HG03457 (cell line): ENCODE results near the gene NAALADL2.
"Not testable (repeated sequence)": the region's sequence is repeated elsewhere in the genome, so short reads cannot be mapped to it uniquely, and the experiment has no call there.

Source experiments
- ATAC-seq: cut with Tn5 transposase; IDR thresholded peaks from one replicate; pipeline ENCODE4 v1.9.1; 2021; ENCODE audit warnings: moderate number of reproducible peaks; ENCODE audit not compliant: unreplicated experiment

NAALADL2 gene

DNA sequence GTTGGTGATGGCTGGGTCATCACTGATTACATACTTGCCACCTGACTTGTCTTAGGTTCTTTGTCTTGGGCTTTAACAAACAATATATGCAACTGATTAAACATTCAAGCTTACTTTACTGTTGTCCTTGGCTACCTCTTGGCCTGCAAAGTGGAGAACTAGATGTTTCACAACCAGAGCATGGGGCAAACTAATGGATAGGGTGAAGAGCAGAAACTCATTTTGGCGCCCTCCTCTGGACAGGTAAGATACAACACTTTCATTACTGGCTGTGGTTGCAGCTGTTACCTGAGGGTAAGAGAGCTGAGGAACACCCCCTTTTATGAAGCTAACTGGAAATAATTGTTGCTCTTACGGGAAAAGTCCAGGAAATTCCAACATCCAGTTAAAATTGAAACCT lies 262.1 kb downstream of the NAALADL2 start:
- no peak for ATAC-seq

DNA sequence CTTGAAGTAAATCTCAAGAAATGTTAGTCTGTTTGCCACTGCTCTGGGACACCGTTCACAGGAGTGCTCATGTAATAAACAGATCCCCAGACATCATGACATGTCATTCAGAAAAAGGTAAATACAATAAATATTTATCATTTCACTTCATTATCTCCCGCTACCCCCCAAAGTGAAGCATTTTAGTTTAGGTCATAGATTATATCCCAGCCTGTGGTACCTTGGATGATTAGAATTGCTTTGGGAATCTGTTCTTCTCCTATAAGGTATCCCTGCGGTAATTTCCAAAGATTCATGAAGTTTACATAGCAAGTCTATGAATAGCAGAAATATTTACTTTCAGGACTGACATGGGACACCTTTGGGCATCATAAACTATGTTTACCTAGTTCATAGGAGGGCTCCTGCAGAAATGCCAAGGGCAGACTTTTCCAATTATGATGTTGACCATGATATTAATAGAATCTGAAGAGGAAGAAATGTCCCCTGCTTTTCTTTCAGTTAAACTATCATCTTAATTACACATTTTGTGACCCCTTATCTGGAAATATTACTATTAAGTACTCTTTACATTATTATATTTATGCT lies 268.0 kb downstream of the NAALADL2 start:
- ATAC-seq, result no peak

DNA sequence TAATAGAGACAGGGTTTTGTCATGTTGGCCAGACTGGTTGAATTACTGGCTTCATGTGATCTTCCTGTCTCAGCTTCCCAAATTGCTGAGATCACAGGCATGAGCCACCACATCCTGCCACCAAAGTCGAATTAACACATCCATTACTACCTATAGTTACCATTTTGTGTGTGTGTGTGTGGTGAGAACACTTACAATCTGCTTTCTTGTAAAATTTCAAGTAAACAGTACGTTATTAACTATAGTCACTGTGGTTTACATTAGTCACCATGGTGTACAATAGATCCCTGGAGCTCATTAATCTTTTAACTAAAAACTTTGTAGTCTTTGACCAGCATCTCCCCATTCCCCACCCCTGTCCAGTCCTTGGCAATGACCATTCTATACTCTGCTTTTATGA lies 270.0 kb downstream of the NAALADL2 start:
- ATAC-seq, result no peak

GRCh38 chr3:175129571-175129970 lies 270.4 kb downstream of the NAALADL2 start:
- ATAC-seq, result no peak

GRCh38 chr3:175131866-175132265 lies 272.7 kb downstream of the NAALADL2 start:
- ATAC-seq, result not testable (repeated sequence)

DNA sequence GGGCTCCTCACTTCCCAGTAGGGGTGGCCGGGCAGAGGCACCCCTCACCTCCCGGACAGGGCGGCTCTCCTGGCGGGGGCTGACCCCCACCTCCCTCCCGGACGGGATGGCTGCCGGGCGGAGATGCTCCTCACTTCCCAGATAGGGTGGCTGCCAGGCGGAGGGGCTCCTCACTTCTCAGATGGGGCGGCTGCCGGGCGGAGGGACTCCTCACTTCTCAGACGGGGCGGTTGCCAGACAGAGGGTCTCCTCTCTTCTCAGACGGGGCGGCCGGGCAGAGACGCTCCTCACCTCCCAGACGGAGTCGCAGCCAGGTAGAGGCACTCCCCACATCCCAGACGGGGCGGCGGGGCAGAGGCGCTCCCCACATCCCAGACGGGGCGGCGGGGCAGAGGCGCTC lies 273.6 kb downstream of the NAALADL2 start:
- not testable (repeated sequence) for ATAC-seq

GRCh38 chr3:175144368-175144767 lies 285.2 kb downstream of the NAALADL2 start:
- ATAC-seq, result no peak

DNA sequence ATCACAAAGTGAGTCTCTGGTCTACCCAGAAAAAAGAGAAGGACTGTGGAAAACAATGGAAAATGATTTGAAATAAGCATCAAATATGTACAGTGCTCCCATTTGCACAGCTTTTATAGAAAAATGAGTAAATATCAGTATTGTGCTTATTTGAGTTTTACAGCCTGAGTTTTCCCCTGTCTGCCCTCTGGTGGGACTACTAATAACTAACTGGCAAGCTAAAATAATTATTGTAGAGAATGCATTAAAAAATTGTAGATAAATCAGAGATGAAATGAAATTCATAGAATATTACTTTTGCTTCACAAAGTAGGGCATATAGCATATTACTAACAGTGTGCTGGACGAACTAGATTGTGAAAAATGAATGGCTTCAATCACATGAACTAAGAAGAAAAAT lies 287.1 kb downstream of the NAALADL2 start:
- no peak for ATAC-seq

GRCh38 chr3:175149675-175150074 lies 290.5 kb downstream of the NAALADL2 start:
- peak; percentile 56 for ATAC-seq

DNA sequence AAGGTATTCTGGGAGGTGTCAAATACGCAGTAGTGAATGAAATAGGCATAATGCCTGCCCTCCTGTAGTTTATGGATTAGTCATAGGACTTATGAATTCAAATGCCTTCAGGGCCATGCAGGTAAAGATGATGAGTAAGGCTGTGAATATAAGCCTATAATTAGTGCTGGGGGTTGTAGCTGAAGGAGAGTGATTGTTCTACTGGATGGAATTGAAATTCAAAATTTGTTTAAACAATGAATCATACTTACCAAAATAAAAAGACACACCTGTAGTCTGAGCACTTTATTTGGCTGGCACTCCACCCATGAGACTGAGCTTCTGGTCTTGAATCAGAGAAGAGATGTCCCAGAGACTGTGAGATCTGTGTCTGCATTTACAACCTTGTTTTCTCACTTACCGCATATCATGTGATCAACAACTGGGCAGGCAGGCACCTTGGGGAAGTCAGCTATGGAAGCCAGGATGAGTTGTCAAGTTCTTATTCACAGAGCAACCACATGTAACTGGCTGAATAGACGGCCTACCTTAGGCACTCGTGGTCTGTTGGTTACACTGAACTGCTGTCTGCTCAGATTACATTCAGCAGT lies 291.8 kb downstream of the NAALADL2 start:
- no peak for ATAC-seq

- no peak for ATAC-seq
Observed at GRCh38 chr3:175153595-175153994, 294.5 kb downstream of the NAALADL2 start.

- ATAC-seq, result no peak
Observed at GRCh38 chr3:175155172-175155571, 296.0 kb downstream of the NAALADL2 start.

- no peak for ATAC-seq
Observed at GRCh38 chr3:175159202-175159601, 300.1 kb downstream of the NAALADL2 start.

DNA sequence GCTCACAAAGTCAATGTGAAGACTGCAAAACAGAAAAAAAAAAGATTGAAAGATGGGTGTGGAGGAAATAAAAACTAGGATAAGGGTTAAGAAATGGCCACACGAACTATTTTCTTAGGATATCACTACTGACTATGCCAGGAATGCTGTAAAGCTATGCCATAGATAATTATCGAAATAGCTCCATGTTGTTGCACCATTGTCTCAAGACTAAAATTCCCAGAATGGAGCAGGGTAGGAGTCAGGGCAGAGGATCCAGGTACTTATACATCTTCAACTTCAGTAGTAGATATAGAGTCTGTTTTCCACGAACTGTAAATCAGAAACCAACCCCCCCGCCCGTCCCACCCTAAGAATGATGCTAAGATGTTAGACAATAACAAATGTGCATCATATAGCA lies 302.2 kb downstream of the NAALADL2 start:
- ATAC-seq, result no peak

DNA sequence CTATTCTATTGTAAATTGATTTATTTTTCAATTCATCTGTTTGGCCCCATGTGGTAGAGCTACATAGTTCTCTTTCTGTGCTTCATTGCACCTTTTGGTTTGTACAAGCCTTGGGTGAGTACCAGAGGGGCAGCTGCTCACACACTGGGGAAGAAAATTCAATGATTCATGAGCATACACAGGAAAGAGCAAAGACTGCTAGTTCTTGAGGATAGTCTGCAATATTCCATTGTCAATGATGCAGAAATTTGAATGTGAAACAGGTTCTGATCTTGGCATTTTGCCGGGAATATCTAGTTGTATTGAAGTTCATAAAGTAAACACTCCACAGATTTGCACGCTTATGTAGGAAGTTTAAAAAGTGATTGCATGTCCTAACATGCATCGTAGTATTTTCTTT lies 304.6 kb downstream of the NAALADL2 start:
- ATAC-seq, result no peak

DNA sequence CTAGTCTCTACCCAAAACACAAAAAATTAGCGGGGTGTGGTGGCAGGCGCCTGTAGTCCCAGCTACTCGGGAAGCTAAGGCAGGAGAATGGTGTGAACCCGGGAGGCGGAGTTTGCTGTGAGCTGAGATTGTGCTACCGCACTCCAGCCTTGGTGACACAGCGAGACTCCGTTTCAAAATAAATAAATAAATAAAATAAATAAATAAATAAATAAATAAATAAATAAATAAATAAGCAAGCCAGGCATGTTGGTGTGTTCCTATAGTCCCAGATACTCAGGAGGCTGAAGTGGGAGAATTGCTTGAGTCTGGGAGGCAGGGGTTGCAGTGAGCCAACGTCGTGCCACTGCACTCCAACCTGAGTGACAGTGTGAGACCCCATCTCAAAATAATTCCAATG lies 314.0 kb downstream of the NAALADL2 start:
- ATAC-seq, result not testable (repeated sequence)

DNA sequence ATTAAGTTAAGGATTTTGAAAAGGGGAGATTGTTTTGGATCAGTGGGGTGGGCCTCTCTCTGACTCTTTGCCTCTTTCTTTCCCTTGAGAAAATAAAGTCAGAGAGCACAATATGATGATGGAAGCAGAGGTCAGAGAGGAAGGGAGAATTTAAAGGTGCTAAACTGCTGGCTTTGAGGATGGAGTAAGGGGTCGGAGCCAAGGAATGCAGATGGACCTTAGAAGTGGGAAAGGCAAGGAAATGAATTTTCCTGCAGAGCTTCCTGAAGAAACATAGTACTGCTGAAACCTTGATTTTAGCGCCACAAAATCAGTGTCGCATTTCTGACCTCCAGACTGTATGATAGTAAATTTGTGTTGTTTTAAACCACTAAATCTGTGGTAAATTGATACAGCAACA lies 317.4 kb downstream of the NAALADL2 start:
- ATAC-seq, result no peak

DNA sequence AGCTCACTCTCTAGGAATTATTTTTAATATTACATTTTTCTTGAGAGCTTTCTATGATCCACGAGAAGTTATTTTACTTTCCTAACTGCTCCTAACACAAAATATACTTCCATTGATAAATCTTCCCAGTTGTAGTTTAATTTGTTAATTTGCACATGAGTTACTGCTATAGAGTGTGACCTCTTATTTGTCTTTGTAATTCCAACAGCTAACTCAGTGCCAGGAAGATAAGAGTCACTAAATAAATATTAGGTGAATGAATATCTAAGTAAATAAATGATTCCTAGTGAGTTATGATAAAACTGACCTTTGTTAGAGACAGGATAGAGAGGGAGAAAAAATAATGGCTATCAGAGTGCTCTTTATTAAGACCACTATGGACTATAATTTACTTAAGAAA lies 319.9 kb downstream of the NAALADL2 start:
- ATAC-seq, result no peak

DNA sequence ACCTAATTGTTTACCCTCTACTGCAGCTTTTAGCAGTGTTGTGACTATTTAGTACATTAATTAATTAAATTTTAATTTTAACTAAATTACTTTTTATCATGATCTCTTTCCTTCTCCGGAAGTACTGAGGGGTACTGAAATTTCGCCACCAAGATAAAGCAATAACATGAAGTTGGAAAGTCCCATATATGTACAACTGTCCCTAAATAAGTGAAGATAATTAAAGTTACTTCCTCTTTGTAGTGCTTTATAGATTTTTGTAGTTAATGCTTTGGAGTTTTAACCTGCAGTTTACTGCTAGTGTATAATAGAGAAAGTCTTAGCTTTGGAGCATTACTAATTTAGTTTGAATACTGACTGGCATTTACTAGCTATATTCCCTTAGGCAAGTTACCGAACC lies 325.3 kb downstream of the NAALADL2 start:
- no peak for ATAC-seq

DNA sequence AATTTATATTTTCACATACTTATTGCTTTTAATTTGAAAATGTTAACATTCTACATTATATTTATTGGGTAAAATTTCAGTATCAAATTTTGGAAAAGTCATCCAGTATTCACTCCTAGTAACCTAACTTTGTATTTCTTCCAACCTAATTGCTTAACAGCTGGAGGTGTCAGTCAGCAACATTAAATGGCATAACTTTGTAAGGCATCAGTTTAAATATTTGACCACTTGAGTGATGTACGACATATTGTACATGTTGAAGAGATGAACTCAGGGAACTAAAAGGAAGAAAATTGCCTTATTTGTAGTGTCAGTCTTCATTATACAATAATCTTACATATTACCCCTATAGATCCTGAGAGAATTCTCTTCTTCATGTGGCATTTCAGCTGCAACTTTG lies 326.8 kb downstream of the NAALADL2 start:
- ATAC-seq, result no peak

DNA sequence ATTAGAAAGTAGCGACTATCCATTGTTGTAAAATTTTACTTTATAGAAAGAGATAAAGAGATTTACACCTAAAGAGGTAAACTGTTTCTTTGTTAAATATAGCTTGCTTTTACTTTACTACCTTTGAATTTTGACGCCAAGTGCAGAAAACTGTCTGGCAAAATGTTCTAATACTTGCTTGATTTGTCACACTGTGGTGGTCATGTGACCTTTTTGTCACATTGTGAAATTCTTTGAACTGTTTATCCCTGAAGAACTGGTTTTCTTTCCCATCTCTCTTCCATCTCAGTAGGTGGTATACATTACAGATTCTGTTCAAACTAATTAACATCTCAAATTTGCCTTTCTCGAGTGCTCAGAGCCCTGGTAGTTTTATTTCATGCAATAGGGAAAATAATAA lies 327.4 kb downstream of the NAALADL2 start:
- no peak for ATAC-seq

- ATAC-seq, result no peak
Observed at GRCh38 chr3:175187586-175187985, 328.5 kb downstream of the NAALADL2 start.

DNA sequence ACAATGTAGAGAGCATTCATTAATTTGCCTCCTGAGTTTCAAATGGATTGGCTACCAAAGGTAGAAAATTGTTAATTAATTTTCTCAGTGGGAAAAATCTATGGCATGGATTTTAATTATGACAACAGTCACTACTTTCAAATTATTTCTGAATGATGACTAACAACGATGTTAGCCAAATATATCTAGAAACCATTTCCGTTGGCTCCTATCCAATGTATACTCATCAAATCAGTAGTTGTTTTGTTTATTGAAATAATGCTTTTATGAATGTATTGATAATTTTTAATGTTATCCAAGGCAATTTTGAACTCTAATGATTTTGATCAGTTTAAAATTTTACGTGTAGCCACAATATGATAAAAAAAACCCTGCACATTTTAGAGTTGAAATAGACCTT lies 333.4 kb downstream of the NAALADL2 start:
- ATAC-seq, result no peak
